ENCODE results near the gene CCL24.

The CCL24 gene

DNA sequence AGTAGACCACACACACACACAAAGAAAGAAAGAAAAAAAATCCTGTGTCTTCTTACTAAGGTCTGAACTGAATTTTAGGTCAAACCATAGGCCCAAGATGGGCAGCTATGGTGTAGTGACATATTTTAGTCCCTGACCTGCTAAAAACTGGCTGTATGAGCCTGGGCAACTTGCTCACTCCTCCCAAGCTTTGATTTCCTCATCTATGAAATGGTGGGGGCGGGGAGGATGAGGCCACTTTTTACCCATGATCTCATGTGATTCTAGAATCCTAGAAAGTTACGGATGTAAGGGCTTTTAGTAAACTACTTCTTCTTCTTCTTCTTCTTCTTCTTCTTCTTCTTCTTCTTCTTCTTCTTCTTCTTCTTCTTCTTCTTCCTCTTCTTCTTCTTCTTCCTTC, 6.1 kb upstream of the CCL24 start:
- no peak overlapping the region for H3K27ac ChIP-seq (ENCODE audit: low read depth, low read length)
- H3K4me1 ChIP-seq (ENCODE audit: control insufficient read depth, insufficient read depth, low read length): no peaks in the 10 kb centered on the region
- H3K9ac ChIP-seq (ENCODE audit: low read depth, low read length): no peak overlapping the region
- H3K27me3 ChIP-seq (ENCODE audit: control insufficient read depth, insufficient read depth, low read length): no peaks in the 10 kb centered on the region
- H3K4me3 ChIP-seq (ENCODE audit: low read depth, low read length): no peak overlapping the region
- H3K9me3 ChIP-seq (ENCODE audit: control insufficient read depth, insufficient read depth, low read length): no peaks in the 10 kb centered on the region
- no peaks in the 10 kb centered on the region for H3K36me3 ChIP-seq (ENCODE audit: control insufficient read depth, insufficient read depth, low read length)

DNA sequence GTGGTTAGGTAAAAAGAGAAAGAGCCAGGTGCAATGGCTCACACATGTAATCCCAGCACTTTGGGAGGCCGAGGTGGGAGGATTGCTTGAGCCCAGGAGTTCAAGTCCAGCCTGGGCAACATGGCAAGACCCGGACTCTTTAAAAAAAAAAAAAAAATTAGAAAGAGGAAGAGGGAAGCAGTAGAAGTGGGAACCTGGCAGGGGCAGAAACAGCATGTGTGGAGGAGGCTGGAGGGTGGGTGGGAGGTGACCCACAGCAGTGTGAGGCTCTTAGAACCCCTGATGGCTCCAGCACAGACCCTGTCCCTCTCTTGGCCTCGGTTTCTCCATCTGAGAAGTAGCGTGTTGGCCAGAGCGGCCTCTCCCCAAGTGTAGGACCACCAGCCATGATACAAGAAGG, 4.9 kb upstream of the CCL24 start:
- H3K4me3 ChIP-seq (ENCODE audit: low read depth, low read length): no peak overlapping the region
- no peak overlapping the region for H3K9ac ChIP-seq (ENCODE audit: low read depth, low read length)

DNA sequence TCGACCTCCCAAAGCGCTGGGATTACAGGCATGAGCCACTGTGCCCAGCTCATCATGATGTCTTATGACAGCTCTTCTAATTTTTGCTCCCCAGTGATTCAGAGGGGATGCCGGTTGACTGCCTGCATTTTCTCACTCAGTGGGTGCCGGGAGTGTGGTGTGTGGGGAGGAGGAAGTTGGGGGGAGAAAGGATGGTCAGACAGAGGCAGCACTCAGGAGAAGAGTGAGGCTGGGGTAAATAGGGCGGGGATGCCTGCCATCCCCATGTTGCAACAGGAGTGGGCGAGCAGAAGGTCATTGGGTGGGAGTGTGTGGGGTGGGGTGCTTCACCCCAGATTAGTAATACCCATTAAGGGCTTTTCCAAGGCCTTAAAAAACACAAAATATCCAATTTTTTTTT, 3.5 kb upstream of the CCL24 start:
- H3K4me1 ChIP-seq (ENCODE audit: control insufficient read depth, insufficient read depth, low read length): no peaks in the 10 kb centered on the region
- no peak overlapping the region for H3K27ac ChIP-seq (ENCODE audit: low read depth, low read length)

More for the DNA sequence above, 4.9 kb upstream of the CCL24 start:
- no peaks in the 10 kb centered on the region for H3K4me1 ChIP-seq (ENCODE audit: control insufficient read depth, insufficient read depth, low read length)
- H3K36me3 ChIP-seq (ENCODE audit: control insufficient read depth, insufficient read depth, low read length): no peaks in the 10 kb centered on the region
- no peaks in the 10 kb centered on the region for H3K9me3 ChIP-seq (ENCODE audit: control insufficient read depth, insufficient read depth, low read length)
- no peaks in the 10 kb centered on the region for H3K27me3 ChIP-seq (ENCODE audit: control insufficient read depth, insufficient read depth, low read length)
- H3K27ac ChIP-seq (ENCODE audit: low read depth, low read length): no peak overlapping the region

DNA sequence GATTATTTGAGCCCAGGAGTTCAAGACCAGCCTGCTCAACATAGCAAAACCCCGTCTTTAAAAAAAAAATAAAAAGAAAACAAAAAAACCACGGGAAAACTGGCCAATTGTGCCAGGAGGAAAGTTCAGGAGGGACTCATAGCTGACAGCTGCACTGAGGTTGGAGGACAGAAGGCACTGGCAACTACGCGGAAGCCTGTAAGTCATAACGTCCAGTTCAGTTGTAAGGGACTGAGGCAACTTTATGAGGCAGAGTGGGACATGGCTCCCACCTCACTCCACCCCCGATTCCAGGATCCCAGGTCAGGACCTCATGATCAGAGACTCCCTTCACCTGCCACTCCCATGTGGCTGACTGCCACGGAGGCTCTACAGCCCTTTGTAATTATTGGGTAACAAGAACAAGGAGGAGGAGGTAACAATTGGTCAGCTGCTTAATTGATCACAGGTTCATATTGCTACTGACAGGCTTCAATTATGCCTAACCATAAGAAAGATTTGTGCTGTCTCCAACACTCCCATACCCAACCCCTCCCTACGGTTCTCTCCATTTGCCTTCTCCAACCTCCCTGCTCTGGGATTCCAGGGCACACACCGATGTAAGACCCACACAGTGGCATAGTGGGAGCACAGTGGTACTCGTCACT, 1.9 kb upstream of the CCL24 start:
- H3K4me1 ChIP-seq (ENCODE audit: control insufficient read depth, insufficient read depth, low read length): no peaks in the 10 kb centered on the region
- no peaks in the 10 kb centered on the region for H3K36me3 ChIP-seq (ENCODE audit: control insufficient read depth, insufficient read depth, low read length)
- H3K4me3 ChIP-seq (ENCODE audit: low read depth, low read length): no peak overlapping the region
- no peak overlapping the region for H3K9ac ChIP-seq (ENCODE audit: low read depth, low read length)
- H3K9me3 ChIP-seq (ENCODE audit: control insufficient read depth, insufficient read depth, low read length): no peaks in the 10 kb centered on the region
- H3K27me3 ChIP-seq (ENCODE audit: control insufficient read depth, insufficient read depth, low read length): no peaks in the 10 kb centered on the region
- H3K27ac ChIP-seq (ENCODE audit: low read depth, low read length): no peak overlapping the region

More for the DNA sequence above, 3.5 kb upstream of the CCL24 start:
- Histone ChIP-seq H3K9ac (ENCODE audit: low read depth, low read length) (no peak overlapping the region), H3K9me3 (ENCODE audit: control insufficient read depth, insufficient read depth, low read length) (no peaks in the 10 kb centered on the region), H3K36me3 (ENCODE audit: control insufficient read depth, insufficient read depth, low read length) (no peaks in the 10 kb centered on the region), H3K27me3 (ENCODE audit: control insufficient read depth, insufficient read depth, low read length) (no peaks in the 10 kb centered on the region), H3K4me3 (ENCODE audit: low read depth, low read length) (no peak overlapping the region)

DNA sequence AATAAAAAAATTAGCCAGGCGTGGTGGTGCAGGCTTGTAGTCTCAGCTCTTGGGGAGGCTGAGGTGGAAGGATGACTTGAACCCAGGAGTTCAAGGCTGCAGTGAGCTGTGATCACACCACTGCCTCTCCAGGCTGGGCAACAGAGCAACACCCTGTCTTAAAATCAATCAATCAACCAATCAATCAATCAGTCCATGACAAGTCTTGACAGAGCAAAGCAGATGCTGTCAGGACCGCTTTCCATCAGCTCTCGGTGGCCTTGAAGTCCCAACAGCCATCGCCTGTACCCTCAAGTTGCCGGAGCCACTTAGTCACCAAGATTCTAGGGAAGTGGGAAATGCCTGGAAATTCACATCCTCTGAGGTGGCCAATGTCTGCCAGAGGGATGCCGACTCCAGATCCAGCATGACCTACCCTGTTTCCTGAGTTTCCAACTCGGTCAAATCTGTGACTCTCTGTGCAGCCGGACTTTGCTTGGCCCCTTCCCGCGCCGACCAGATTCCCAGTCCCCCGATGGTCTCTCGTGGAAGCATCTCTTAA, 871 bp upstream of the CCL24 start:
- Histone ChIP-seq H3K27me3 (ENCODE audit: control insufficient read depth, insufficient read depth, low read length) (no peaks in the 10 kb centered on the region), H3K9ac (ENCODE audit: low read depth, low read length) (no peak overlapping the region), H3K4me1 (ENCODE audit: control insufficient read depth, insufficient read depth, low read length) (no peaks in the 10 kb centered on the region), H3K36me3 (ENCODE audit: control insufficient read depth, insufficient read depth, low read length) (no peaks in the 10 kb centered on the region), H3K27ac (ENCODE audit: low read depth, low read length) (no peak overlapping the region), H3K9me3 (ENCODE audit: control insufficient read depth, insufficient read depth, low read length) (no peaks in the 10 kb centered on the region), H3K4me3 (ENCODE audit: low read depth, low read length) (no peak overlapping the region)

DNA sequence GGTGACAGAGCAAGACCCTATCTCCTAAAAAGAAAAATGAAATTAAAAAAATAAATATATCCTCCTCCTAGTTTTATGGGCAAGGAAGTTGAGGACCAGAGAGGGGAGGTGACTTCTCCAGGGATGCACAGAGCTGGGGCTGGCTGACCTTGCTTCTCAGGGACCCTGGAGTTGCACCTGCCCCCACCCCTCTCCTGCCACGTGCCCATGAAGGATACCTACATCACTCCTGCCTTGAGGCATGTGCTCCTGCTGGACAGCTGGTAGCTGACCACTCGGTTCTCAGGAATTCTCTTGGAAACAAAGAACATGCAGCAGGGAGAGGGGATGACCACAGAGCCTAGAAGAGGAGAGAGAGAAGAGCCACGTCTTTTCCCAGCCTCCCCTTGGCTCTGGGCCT, 522 bp downstream of the CCL24 start:
- Histone ChIP-seq H3K9me3 (ENCODE audit: control insufficient read depth, insufficient read depth, low read length) (no peaks in the 10 kb centered on the region), H3K4me1 (ENCODE audit: control insufficient read depth, insufficient read depth, low read length) (no peaks in the 10 kb centered on the region), H3K27me3 (ENCODE audit: control insufficient read depth, insufficient read depth, low read length) (no peaks in the 10 kb centered on the region), H3K27ac (ENCODE audit: low read depth, low read length) (no peak overlapping the region), H3K9ac (ENCODE audit: low read depth, low read length) (no peak overlapping the region), H3K36me3 (ENCODE audit: control insufficient read depth, insufficient read depth, low read length) (no peaks in the 10 kb centered on the region), H3K4me3 (ENCODE audit: low read depth, low read length) (no peak overlapping the region)

DNA sequence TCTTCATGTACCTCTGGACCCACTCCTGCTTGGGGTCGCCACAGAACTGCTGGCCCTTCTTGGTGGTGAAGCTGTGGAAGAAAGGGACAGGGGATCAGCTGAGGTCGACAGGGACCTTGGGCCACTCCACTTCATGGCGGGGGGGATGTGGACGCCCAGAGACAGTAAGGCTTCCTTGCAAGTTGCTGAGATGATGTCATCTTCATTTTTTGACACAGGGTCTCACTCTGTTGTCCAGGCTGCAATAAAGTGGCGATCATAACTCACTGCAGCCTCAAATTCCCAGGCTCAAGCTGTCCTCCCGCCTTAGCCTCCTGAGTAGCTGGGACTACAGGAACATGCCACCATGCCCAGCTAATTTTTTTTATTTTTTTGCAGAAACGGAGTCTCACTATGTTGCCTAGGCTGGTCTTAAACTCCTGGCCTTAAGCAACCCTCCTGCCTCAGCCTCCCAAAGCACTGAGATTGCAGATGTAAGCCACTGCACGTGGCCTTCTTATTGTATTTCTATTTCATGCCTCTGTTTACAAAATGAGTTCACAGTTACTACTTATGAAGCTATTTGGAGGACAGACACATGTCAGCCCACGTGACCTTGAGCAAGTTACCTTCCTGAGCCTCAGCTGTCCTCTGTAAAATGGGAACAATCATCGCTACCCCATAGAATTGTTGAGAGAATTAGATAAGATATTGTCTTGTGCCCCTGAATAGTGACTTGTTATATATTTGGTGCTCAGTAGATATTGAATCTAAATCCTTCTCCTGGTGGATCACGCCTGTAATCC, 1.5 kb downstream of the CCL24 start:
- H3K4me3 ChIP-seq (ENCODE audit: low read depth, low read length): no peak overlapping the region
- H3K27me3 ChIP-seq (ENCODE audit: control insufficient read depth, insufficient read depth, low read length): no peaks in the 10 kb centered on the region
- H3K36me3 ChIP-seq (ENCODE audit: control insufficient read depth, insufficient read depth, low read length): no peaks in the 10 kb centered on the region
- H3K9ac ChIP-seq (ENCODE audit: low read depth, low read length): no peak overlapping the region
- H3K27ac ChIP-seq (ENCODE audit: low read depth, low read length): no peak overlapping the region
- no peaks in the 10 kb centered on the region for H3K9me3 ChIP-seq (ENCODE audit: control insufficient read depth, insufficient read depth, low read length)
- H3K4me1 ChIP-seq (ENCODE audit: control insufficient read depth, insufficient read depth, low read length): no peaks in the 10 kb centered on the region

DNA sequence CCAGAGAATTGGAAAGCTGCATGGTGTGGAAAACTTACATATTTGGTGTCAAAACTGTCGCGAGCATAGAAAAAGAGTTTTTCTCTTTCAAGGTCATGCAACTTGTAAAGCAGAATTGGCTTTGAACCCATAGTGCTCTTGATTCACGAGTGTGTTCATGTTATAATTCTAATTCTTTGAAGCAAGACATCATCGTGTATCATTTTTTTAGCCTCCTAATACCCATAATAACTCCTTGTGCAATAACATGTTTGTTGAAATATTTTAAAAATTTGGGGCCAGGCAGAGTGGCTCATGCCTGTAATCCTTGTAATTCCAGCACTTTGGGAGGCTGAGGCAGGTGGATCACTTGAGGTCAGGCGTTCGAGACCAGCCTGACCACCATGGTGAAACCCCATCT, 4.2 kb downstream of the CCL24 start:
- Histone ChIP-seq H3K27ac (ENCODE audit: low read depth, low read length) (no peak overlapping the region), H3K9me3 (ENCODE audit: control insufficient read depth, insufficient read depth, low read length) (peaks cover 3% of the 10 kb centered on the region; the same call in 1 of the 2 replicates), H3K9ac (ENCODE audit: low read depth, low read length) (no peak overlapping the region), H3K4me1 (ENCODE audit: control insufficient read depth, insufficient read depth, low read length) (0 out of 2 replicates have a peak, but pooled peaks cover 4% of the 10 kb centered on the region), H3K36me3 (ENCODE audit: control insufficient read depth, insufficient read depth, low read length) (no peaks in the 10 kb centered on the region), H3K27me3 (ENCODE audit: control insufficient read depth, insufficient read depth, low read length) (no peaks in the 10 kb centered on the region), H3K4me3 (ENCODE audit: low read depth, low read length) (no peak overlapping the region)

DNA sequence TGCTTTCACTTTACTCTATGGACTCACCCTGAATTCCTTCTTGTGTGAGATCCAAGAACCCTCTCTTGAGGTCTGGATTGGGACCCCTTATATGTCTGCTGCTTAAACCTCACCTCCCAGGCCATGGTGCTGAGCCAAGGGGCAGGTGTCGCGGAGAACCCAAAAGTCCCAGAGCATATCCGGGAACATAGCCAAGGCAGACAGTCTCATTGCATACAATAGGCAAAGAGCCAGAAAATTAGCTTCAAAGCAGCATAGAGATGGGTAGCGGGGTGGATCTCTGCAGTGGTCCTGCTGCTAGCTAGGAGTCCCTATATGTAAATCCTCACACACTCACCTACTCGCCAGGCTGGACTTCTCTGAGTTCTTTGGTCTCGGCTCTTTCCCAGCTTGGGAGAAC, 5.5 kb downstream of the CCL24 start:
- Histone ChIP-seq H3K4me3 (ENCODE audit: low read depth, low read length) (no peak overlapping the region), H3K36me3 (ENCODE audit: control insufficient read depth, insufficient read depth, low read length) (no peaks in the 10 kb centered on the region), H3K9me3 (ENCODE audit: control insufficient read depth, insufficient read depth, low read length) (peaks cover 3% of the 10 kb centered on the region; the same call in 1 of the 2 replicates), H3K4me1 (ENCODE audit: control insufficient read depth, insufficient read depth, low read length) (0 out of 2 replicates have a peak, but pooled peaks cover 4% of the 10 kb centered on the region), H3K27me3 (ENCODE audit: control insufficient read depth, insufficient read depth, low read length) (no peaks in the 10 kb centered on the region), H3K27ac (ENCODE audit: low read depth, low read length) (no peak overlapping the region), H3K9ac (ENCODE audit: low read depth, low read length) (no peak overlapping the region)

DNA sequence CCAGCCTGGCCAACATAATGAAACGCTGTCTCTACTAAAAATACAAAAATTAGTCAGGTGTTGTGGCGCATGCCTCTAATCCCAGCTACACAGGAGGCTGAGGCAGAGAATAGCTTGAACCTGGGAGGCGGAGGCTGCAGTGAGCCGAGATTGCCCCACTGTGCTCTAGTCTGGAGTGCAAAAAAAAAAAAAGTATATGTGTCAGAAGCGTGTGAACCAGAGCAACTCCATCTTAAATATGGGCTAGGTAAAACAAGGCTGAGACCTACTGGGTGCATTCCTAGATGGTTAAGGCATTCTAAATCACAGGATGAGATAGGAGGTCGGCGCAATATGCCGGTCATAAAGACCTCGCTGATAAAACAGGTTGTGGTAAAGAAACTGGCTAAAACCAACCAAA, 6.2 kb downstream of the CCL24 start:
- 0 out of 2 replicates have a peak, but pooled peaks cover 4% of the 10 kb centered on the region for H3K4me1 ChIP-seq (ENCODE audit: control insufficient read depth, insufficient read depth, low read length)
- no peaks in the 10 kb centered on the region for H3K36me3 ChIP-seq (ENCODE audit: control insufficient read depth, insufficient read depth, low read length)
- peaks cover 3% of the 10 kb centered on the region; the same call in 1 of the 2 replicates for H3K9me3 ChIP-seq (ENCODE audit: control insufficient read depth, insufficient read depth, low read length)
- no peak overlapping the region for H3K27ac ChIP-seq (ENCODE audit: low read depth, low read length)
- H3K9ac ChIP-seq (ENCODE audit: low read depth, low read length): no peak overlapping the region
- H3K4me3 ChIP-seq (ENCODE audit: low read depth, low read length): no peak overlapping the region
- no peaks in the 10 kb centered on the region for H3K27me3 ChIP-seq (ENCODE audit: control insufficient read depth, insufficient read depth, low read length)

Data from HUES48 (cell line).